COR-L47 (cell line): ENCODE data around the gene LYSMD4.
"Not testable (repeated sequence)": the region's sequence is repeated elsewhere in the genome, so short reads cannot be mapped to it uniquely, and the experiment has no call there.

Experiments
- DNase-seq: peaks from one replicate; lab custom pipeline; 2025; lab: John Stamatoyannopoulos, UW

LYSMD4 gene

DNA sequence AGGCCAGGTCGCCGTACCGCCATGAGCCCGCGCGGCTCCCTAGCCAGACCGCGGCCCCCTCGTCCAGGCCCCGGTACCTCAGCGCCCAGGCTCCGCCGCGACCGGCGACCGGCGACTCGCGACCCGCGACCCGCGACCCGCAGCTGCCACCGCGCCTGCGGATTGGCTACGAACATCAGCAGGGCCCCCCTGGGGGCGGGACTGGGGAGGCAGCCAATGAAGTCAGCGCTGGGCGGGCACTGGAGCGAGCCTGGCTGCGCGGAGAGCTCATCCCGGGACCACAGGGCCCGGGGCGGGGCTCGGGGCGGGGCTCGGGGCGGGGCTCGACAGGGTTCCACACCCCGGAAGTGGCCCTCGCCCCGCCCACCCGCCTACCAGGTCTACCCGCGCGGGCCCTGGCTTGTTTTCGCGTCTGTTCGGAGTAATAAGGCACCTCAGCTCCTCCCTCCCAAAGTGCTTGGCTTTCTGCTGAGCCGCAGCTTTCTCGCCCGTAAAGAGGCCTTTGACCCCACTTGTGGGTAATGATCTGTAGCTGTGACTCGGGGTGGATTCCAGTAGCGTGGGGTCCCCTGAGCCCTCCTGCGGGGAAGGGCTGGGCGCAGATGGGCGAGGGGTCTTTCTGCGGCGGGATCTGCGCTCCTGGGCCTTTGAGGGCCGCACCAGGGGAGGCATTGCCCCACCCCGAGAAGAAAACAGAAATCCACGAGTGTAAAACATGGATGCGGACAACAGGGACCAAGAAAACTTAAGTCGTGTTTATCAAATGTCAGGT is at the start of gene LYSMD4:
TSS of gene LYSMD4 (minus strand) at position 170 of the 772 bp plus-strand sequence. CDS start 1,438 bp downstream, outside the sequence.
- peak; percentile 94 for DNase-seq

DNA sequence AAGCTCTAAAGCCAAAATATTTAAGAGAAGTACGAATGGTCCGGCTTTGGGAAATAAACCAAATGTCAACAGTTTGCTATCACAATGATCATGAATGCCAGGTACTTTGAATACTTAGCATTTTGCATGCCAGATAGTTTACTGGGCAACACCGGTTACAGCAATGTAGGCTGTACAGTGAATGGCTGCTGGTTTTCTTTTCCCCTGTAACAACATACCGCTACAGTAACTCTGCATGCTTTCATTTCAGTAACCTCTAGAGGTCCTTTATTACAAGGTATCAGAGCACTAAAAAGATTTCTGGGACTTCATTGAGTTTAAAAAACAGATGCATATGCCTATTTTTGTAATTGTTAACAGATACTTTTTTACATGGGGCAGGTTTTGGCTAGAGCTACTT is 48.8 kb upstream of the LYSMD4 start:
- DNase-seq = not testable (repeated sequence)

DNA sequence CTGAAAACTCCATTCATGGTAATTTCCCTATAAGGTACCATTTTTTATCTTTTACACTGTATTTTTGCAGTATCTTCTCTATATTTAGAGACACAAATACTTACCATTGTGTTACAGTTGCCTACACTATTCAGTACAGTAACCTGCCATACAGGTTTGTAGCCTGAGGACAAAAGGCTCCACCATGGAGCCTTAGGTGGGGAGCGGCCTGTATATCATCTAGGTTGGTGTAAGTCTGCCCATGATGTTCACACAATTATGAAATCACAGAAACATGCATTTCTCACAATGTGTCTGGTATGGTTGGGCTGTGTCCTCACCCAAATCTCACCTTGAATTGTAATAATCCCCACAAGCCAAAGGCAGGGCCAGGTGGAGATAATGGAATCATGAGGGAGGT is 43.9 kb upstream of the LYSMD4 start:
- DNase-seq = no peak

DNA sequence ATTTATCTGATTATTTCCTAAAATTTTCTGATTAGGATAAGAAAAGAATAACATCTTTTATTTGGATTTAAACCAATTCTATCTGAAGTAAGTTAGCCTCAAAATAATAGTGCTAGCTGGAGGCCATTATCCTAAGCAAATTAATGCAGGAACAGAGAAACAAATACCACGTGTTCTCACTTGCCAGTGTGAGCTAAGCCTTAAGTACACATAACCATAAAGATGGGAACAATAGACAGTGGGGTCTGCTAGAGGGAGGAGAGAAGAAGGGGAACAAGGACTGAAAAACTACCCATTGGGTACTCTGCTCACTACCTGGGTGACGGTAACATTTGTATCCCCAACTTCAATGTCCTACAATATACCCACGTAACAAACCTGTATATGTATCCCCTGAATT is 31.3 kb upstream of the LYSMD4 start:
- DNase-seq = peak; percentile 21

DNA sequence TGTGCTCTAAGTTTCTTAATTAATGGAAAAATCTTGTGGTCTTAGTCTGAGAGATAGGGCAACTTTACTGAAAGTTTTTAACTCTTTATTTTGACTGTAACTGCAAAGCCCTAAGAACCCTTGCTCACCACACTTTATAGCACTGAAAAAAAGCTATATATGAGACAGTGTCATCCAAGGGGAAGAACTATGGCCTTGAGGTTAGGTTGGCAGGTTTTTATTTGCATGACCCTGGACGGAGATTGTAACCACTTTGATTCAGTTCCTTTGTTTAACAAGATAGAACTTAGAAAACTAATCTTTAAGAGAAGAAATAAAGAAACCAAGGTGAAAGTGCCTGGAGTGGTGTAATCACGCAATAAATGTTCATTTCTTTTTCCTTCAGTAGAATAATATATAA is 30.6 kb upstream of the LYSMD4 start:
- DNase-seq = no peak

- no peak for DNase-seq
Observed at GRCh38 chr15:99762288-99762687, 29.1 kb upstream of the LYSMD4 start.

DNA sequence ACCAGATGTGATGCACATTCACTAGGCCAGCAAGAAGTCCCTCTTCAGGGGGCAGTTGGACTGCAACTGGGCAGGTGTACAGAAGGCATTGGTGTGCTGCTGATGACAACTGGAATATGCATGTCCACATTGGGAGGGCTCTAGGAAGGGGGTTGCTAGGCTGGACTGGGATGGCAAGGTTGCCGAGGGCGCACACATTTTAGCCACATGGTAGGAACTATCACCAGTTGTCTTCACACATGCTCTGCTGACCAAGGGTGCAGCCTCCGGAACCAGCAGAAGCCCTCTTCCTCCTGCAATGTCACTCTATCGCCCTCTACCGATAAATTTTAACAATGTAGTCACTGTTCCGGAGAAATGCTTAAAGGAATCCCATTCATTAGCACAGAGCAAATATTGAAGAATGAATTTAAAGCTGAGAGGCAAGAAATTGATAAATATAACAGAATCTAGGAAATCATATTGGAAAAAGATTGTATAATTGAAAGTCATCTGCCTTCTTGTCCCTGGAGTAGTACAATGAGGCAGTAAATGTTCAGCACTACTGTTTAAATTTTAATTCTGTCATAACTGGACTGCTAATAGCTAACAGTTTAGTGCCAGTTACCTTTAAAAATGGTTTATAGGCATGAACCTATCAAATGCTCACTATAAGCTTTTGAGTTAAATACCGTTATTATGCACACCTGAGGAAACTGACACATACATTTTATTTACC is 22.6 kb upstream of the LYSMD4 start:
- peak; percentile 50 for DNase-seq

DNA sequence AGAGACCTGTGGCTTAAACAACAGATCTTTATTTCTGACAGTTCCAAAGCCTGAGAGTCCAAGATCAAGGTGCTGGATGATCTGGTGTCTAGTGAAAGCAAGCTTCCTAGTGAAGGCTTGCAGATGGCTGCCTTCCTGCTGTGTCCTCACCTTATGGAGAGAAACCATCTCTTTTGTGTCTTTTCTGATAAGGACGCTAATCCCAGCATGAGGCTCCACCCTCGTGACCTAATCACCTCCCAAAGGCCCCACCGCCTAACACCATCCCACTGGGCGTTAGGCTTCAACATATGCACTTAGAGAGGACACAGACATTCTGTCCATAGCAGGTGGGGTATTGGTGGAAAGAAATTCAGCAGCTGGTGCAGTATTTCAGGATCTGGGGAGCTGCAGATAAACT is 19.8 kb upstream of the LYSMD4 start:
- DNase-seq = no peak

- no peak for DNase-seq
Observed at GRCh38 chr15:99752556-99752955, 19.3 kb upstream of the LYSMD4 start.

DNA sequence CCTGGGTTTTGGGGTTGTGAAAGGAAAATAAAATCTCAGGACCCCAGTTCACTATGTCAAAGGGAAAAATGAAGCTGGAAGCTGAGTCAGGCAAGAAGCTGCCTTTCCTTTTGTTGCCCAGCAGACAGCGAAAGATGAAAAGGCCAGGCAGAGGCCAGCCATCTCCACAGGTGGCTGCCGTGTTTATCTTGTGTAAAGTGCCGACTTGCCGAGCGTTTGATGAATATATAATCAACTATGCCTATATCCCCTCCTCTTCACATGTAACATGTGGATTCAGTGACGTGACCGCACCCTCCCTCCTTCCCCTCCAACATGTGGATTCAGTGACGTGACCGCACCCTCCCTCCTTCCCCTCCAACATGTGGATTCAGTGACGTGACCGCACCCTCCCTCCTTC is 17.1 kb upstream of the LYSMD4 start:
- DNase-seq = not testable (repeated sequence)

DNA sequence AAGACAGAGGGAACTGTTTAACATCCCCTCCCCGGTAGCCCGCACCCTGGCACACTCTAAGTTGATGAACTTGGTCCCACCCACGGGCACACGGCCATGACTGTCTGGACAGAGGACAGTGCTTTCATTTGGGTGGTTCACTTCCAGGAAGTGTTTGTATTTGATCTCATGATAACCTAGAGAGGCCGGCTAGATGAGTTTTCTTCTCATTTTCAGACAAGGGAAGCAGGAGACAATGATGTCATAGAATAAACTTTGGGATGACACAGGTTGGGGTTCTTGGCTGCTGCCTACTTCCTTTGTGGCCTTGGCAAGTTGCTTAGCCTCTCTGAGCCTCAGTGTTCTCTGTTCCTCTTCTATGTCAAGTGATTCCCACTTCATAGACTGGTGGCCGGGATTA is 16.1 kb upstream of the LYSMD4 start:
- no peak for DNase-seq

GRCh38 chr15:99745370-99746086 is 12.3 kb upstream of the LYSMD4 start:
- no peak for DNase-seq

GRCh38 chr15:99744142-99744541 is 10.9 kb upstream of the LYSMD4 start:
- no peak for DNase-seq

DNA sequence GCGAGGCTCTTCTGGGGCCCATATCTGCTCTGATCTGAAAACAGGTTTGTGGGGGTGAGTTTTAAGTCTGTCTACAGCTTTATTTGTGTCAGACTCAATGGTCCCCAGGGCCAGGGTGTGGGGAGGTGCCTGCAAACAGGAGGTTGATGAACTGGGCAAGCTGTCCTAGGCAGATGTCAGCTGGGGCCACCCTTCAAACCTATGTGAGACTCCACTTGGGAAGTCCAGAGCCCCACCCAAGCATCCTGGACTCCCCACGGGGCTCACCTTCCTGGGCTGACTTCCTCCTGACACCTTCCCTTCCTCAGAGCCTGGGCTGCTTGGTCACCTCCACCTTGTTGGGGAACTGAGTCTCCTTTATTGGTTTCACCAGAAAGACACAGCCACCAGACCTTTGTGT is 8.6 kb upstream of the LYSMD4 start:
- DNase-seq = no peak

- DNase-seq = no peak
Observed at GRCh38 chr15:99738021-99738847, 5.0 kb upstream of the LYSMD4 start.

- no peak for DNase-seq
Observed at GRCh38 chr15:99736702-99737101, 3.5 kb upstream of the LYSMD4 start.

GRCh38 chr15:99735868-99736267 is 2.6 kb upstream of the LYSMD4 start:
- DNase-seq = no peak

GRCh38 chr15:99734575-99734974 is 1.3 kb upstream of the LYSMD4 start:
- no peak for DNase-seq

GRCh38 chr15:99734040-99734291 is 729 bp upstream of the LYSMD4 start:
- DNase-seq = not testable (repeated sequence)

DNA sequence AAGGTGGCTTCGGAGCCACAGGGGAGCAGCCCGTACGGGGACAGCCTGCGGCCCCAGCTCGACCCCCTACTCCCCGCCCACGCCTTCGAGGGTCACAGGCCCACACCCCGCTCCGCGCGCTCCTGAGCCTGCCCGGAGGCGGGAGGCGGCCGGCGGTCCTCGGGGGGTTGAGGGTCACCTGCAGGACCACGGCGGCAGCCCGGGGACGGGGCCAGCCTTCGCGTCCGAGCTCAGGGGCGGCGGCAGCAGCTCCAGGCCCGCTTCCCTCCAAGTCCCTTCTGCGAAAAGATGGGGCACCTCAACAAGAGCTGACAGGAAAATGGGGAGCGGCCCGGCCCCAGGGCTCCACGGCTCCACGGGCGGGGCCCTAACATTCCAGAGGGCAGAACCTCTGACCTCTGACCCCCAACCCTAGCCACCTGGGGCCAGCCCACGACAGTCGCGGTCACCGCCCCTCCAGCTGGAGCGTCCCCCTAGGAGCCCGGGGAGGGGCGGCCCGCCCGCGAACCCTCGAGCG is 428 bp downstream of the LYSMD4 start:
- no peak for DNase-seq

- no peak for DNase-seq
Observed at GRCh38 chr15:99732124-99732750, 1.0 kb downstream of the LYSMD4 start.
